Forelimb muscle (tissue), 1 donor: ENCODE measurements around the gene PGP. TPM values are rescaled to one million over a fixed set of nuclear protein-coding genes. Genes with fewer than 3 reads are reported as not detected.

Experiments
- DNase-seq: peaks from one replicate; pipeline ENCODE4 v3.0.0-alpha.2; 2013; ENCODE audit warnings: low read depth
- polyA plus RNA-seq: library from polyadenylated mRNA; unstranded; fragments of 120-200 nt; gene quantifications from one replicate; pipeline ENCODE4 v1.2.1, GENCODE V29; 2013; ENCODE audit not compliant: insufficient read length

PGP gene
- polyA plus RNA-seq, 1 donor: 15.4 TPM

DNA sequence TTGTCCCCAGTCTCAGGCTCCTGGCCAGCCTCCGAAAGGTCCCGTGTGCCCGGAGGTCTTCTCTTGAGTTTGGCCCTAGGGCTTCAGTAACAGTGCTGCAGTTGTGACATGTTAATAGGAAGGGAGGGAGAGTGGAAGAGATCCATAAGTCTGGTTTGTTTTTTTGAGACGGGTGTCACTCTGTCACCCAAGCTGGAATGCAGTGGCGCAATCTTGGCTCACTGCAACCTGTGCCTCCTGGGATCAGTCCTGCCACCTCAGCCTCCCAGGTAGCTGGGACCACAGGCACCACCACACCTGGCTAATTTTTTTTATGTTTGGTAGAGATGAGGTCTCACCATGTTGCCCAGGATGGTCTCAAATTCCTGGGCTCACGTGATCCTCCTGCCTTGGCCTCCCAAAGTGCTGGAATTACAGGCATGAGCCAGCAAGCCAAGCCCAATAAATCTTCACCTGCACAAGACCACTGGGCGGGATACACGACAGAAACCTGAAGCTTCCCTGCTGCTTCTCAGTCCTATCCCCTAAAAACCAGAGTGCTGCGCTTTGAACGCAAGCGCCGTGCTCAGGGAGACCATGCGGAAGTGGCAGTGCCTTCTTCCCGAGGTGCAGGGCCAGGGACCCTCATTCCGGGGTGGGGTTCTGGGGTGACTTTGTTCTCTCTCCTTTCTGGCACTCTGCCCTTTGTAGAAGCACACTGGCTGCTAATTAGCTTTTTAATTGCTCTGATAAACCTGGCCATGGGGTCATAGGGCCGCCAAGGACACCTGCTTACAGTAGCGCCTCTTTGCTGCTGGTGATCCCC lies 48.2 kb downstream of the PGP start:
- DNase-seq: no peak

- DNase-seq: no peak
Measured at GRCh38 chr16:2165861-2166260, 48.8 kb downstream of the PGP start.

- no peak for DNase-seq
Measured at GRCh38 chr16:2163211-2163881, 51.3 kb downstream of the PGP start.

- no peak for DNase-seq
Measured at GRCh38 chr16:2162676-2163118, 51.9 kb downstream of the PGP start.

DNA sequence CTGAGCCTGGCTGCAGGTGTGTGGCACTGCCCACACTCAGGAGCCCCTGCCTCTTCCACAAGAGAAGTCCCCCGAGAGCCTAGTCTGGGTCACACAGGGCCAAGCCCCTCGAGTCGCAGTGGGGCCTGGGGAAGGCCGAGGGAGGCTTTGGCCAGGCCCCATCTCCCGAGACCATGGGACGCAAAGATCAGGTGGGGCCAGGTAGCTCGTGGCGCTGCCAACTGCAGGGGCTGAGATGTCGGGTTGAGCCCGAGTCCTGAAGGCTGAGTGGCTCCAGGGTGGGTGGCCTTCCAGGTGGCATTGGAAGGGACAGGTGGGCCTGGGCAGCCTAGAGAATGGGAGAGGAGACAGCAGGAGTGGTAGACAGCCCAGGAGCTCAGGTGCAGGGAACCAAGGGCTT lies 52.7 kb downstream of the PGP start:
- no peak for DNase-seq

Other genes with a start within 250 kb of the PGP start
- gene RNF151, start 248.0 kb downstream of the PGP start, polyA plus RNA-seq: not detected
- gene TBL3, start 242.8 kb downstream of the PGP start, polyA plus RNA-seq: 28.4 TPM
- 1.4 TPM for gene NOXO1, start 233.4 kb downstream of the PGP start, polyA plus RNA-seq
- 16.2 TPM for gene GFER, start 230.6 kb downstream of the PGP start, polyA plus RNA-seq
- 1.4 TPM for gene SYNGR3, start 224.9 kb downstream of the PGP start, polyA plus RNA-seq
- gene ZNF598, start 205.0 kb downstream of the PGP start, polyA plus RNA-seq: 24.9 TPM
- gene NPW, start 195.1 kb downstream of the PGP start, polyA plus RNA-seq: 1.1 TPM
- 36.7 TPM for gene NHERF2, start 187.9 kb downstream of the PGP start, polyA plus RNA-seq
- gene NTHL1, start 167.0 kb downstream of the PGP start, polyA plus RNA-seq: 11.2 TPM
- gene TSC2, start 166.9 kb downstream of the PGP start, polyA plus RNA-seq: 70.4 TPM
- 140 TPM for gene PKD1, start 78.9 kb downstream of the PGP start, polyA plus RNA-seq
- gene RAB26, start 66.2 kb downstream of the PGP start, polyA plus RNA-seq: 1.0 TPM
- 43.7 TPM for gene TRAF7, start 59.1 kb downstream of the PGP start, polyA plus RNA-seq
- 2.3 TPM for gene CASKIN1, start 18.2 kb downstream of the PGP start, polyA plus RNA-seq
- gene MLST8, start 9.4 kb downstream of the PGP start, polyA plus RNA-seq: 29.2 TPM
- gene BRICD5, start 4.0 kb downstream of the PGP start, polyA plus RNA-seq: 6.2 TPM
- 14.3 TPM for gene E4F1, start 8.8 kb upstream of the PGP start, polyA plus RNA-seq
- gene DNASE1L2, start 21.6 kb upstream of the PGP start, polyA plus RNA-seq: 1.1 TPM
- gene ECI1, start 36.7 kb upstream of the PGP start, polyA plus RNA-seq: 56.3 TPM
- gene RNPS1, start 53.3 kb upstream of the PGP start, polyA plus RNA-seq: 160 TPM
- 14.5 TPM for gene ABCA3, start 125.9 kb upstream of the PGP start, polyA plus RNA-seq
- 6.2 TPM for gene CCNF, start 214.6 kb upstream of the PGP start, polyA plus RNA-seq
- gene TEDC2, start 245.3 kb upstream of the PGP start, polyA plus RNA-seq: 4.4 TPM